MM.1S (cell line): ENCODE measurements around the gene ANKLE2.

Experiments
- DNase-seq: peaks from one replicate; pipeline ENCODE4 v3.0.0-alpha.2; 2015
- H2AFZ ChIP-seq: fragments of 300-600 bp; sonication (generic); 2 replicates; pipeline ENCODE4 v1.6.0; 2016; ENCODE audit warnings: antibody characterized with exemption, low read length
- H3F3A ChIP-seq: fragments of 300-600 bp; sonication (generic); 2 replicates; pipeline ENCODE4 v1.6.1; 2016; ENCODE audit warnings: mild to moderate bottlenecking, antibody characterized with exemption, low read length, moderate library complexity, mixed read lengths; ENCODE audit not compliant: insufficient read depth
- H3K27ac ChIP-seq: fragments of 300-600 bp; sonication (generic); 2 replicates; pipeline ENCODE4 v1.5.1; 2016; ENCODE audit warnings: mild to moderate bottlenecking, low read length
- H3K27me3 ChIP-seq: fragments of 300-600 bp; sonication (generic); replicated peaks from 2 replicates; pipeline ENCODE4 v1.6.0; 2016; ENCODE audit warnings: low read length; ENCODE audit not compliant: insufficient read depth
- H3K36me3 ChIP-seq: fragments of 300-600 bp; sonication (generic); replicated peaks from 2 replicates; pipeline ENCODE4 v1.6.1; 2016; ENCODE audit warnings: mild to moderate bottlenecking, low read length, mixed read lengths; ENCODE audit not compliant: insufficient read depth
- H3K4me1 ChIP-seq: fragments of 300-600 bp; sonication (generic); 2 replicates; pipeline ENCODE4 v1.6.1; 2016; ENCODE audit warnings: low read length, mixed read lengths
- H3K4me2 ChIP-seq: fragments of 300-600 bp; sonication (generic); 2 replicates; pipeline ENCODE4 v1.6.0; 2016; ENCODE audit warnings: low read depth, low read length
- H3K4me3 ChIP-seq: fragments of 300-600 bp; sonication (generic); 2 replicates; pipeline ENCODE4 v1.5.1; 2016; ENCODE audit warnings: low read length, mixed read lengths
- H3K79me2 ChIP-seq: fragments of 300-600 bp; sonication (generic); 2 replicates; pipeline ENCODE4 v1.6.1; 2016; ENCODE audit warnings: mixed run types, low read length, mixed read lengths
- H3K9ac ChIP-seq: fragments of 300-600 bp; sonication (generic); 2 replicates; pipeline ENCODE4 v1.6.1; 2016; ENCODE audit warnings: low read length, mixed read lengths
- H3K9me2 ChIP-seq: fragments of 300-600 bp; sonication (generic); replicated peaks from 2 replicates; pipeline ENCODE4 v1.6.1; 2016; ENCODE audit warnings: mild to moderate bottlenecking, low read length, mixed read lengths; ENCODE audit not compliant: insufficient read depth
- H3K9me3 ChIP-seq: fragments of 300-600 bp; sonication (generic); replicated peaks from 2 replicates; pipeline ENCODE4 v1.6.1; 2016; ENCODE audit warnings: mild to moderate bottlenecking, low read length, mixed read lengths; ENCODE audit not compliant: insufficient read depth
- H4K20me1 ChIP-seq: fragments of 300-600 bp; sonication (generic); 2 replicates; pipeline ENCODE4 v1.6.1; 2016; ENCODE audit warnings: mild to moderate bottlenecking, low read length, moderate library complexity, mixed read lengths; ENCODE audit not compliant: insufficient read depth
- CTCF ChIP-seq: fragments of 300-600 bp; sonication (generic); IDR thresholded peaks from 2 replicates; pipeline ENCODE4 v1.5.1; 2016; ENCODE audit warnings: antibody characterized with exemption, low read length, mixed read lengths
- EZH2 ChIP-seq: fragments of 300-600 bp; sonication (generic); optimal IDR thresholded peaks from 2 replicates; pipeline ENCODE3; 2017; ENCODE audit warnings: low read depth, mild to moderate bottlenecking, antibody characterized with exemption, low read length, mixed read lengths
- EZH2phosphoT487 ChIP-seq: fragments of 300-600 bp; sonication (generic); IDR thresholded peaks from 2 replicates; pipeline ENCODE4 v1.6.1; 2018; ENCODE audit warnings: antibody characterized with exemption, low read length

ANKLE2 gene

GRCh38 chr12:132718644-132719043 lies 43.0 kb downstream of the ANKLE2 start:
- no peaks in the 10 kb centered on the region for H4K20me1 ChIP-seq

GRCh38 chr12:132717531-132718387 lies 43.9 kb downstream of the ANKLE2 start:
- no peaks in the 10 kb centered on the region for H3K9me3 ChIP-seq
- no peak overlapping the region for H3K4me2 ChIP-seq
- H3K9me2 ChIP-seq, result no peaks in the 10 kb centered on the region
- no peak overlapping the region for H3K9ac ChIP-seq
- DNase-seq, result no peak
- no peaks in the 10 kb centered on the region for H3K4me1 ChIP-seq
- H4K20me1 ChIP-seq, result no peaks in the 10 kb centered on the region
- H3K27ac ChIP-seq, result no peak overlapping the region
- H3K4me3 ChIP-seq, result no peak overlapping the region
- no peaks in the 10 kb centered on the region for H3F3A ChIP-seq
- no peak overlapping the region for H2AFZ ChIP-seq
- peaks cover 17% of the 10 kb centered on the region for H3K79me2 ChIP-seq
- H3K36me3 ChIP-seq, result no peaks in the 10 kb centered on the region; the same call in none of the 2 replicates
- H3K27me3 ChIP-seq, result no peaks in the 10 kb centered on the region
- TF ChIP-seq EZH2phosphoT487 (no peak), CTCF (no peak), EZH2 (no peak)

More at GRCh38 chr12:132718644-132719043, 43.0 kb downstream of the ANKLE2 start:
- no peak for DNase-seq
- H3K9me2 ChIP-seq, result no peaks in the 10 kb centered on the region
- H3K4me2 ChIP-seq, result no peak overlapping the region
- no peaks in the 10 kb centered on the region for H3K9me3 ChIP-seq
- H3K79me2 ChIP-seq, result peaks cover 8% of the 10 kb centered on the region; the same call in 1 of the 2 replicates
- no peaks in the 10 kb centered on the region for H3K4me1 ChIP-seq
- TF ChIP-seq EZH2 (no peak), CTCF (no peak), EZH2phosphoT487 (no peak)
- no peaks in the 10 kb centered on the region for H3F3A ChIP-seq
- no peak overlapping the region for H3K4me3 ChIP-seq
- H3K9ac ChIP-seq, result no peak overlapping the region
- no peaks in the 10 kb centered on the region for H3K27me3 ChIP-seq
- H2AFZ ChIP-seq, result no peak overlapping the region
- H3K27ac ChIP-seq, result no peak overlapping the region
- H3K36me3 ChIP-seq, result no peaks in the 10 kb centered on the region; the same call in 1 of the 2 replicates

- H3F3A ChIP-seq, result no peaks in the 10 kb centered on the region
- H2AFZ ChIP-seq, result no peak overlapping the region
- no peak overlapping the region for H3K4me3 ChIP-seq
- no peaks in the 10 kb centered on the region; the same call in none of the 2 replicates for H3K36me3 ChIP-seq
- H3K9ac ChIP-seq, result no peak overlapping the region
- no peak for DNase-seq
- H3K4me2 ChIP-seq, result no peak overlapping the region
- no peaks in the 10 kb centered on the region for H3K27me3 ChIP-seq
- no peaks in the 10 kb centered on the region for H4K20me1 ChIP-seq
- peaks cover 24% of the 10 kb centered on the region for H3K79me2 ChIP-seq
- no peak for TF ChIP-seq EZH2phosphoT487
- TF ChIP-seq CTCF, result no peak
- TF ChIP-seq EZH2, result no peak
- H3K4me1 ChIP-seq, result no peaks in the 10 kb centered on the region
- no peak overlapping the region for H3K27ac ChIP-seq
- no peaks in the 10 kb centered on the region for H3K9me2 ChIP-seq
- H3K9me3 ChIP-seq, result no peaks in the 10 kb centered on the region
Observed at GRCh38 chr12:132717011-132717410, 44.6 kb downstream of the ANKLE2 start.
